Chondrocyte (in vitro differentiated cells): ENCODE results near the gene PLEKHJ1. TPM values are rescaled to one million over a fixed set of nuclear protein-coding genes. Genes with fewer than 3 reads are reported as not detected.

ENCODE experiments used
- DNase-seq: peaks from one replicate; pipeline ENCODE4 v3.0.0; 2021; ENCODE audit warnings: mixed read lengths, low spot score
- H3K27ac Mint-ChIP-seq: one replicate; pipeline ENCODE4 v1.8.0; 2021; ENCODE audit warnings: mild to moderate bottlenecking, moderate library complexity, mixed read lengths; ENCODE audit not compliant: unreplicated experiment
- H3K27me3 Mint-ChIP-seq: 2 replicates; pipeline ENCODE4 v1.8.0; 2021; ENCODE audit warnings: low read depth, mixed read lengths
- H3K36me3 Mint-ChIP-seq: 2 replicates; pipeline ENCODE4 v1.8.0; 2021; ENCODE audit warnings: low read depth, mixed read lengths
- H3K4me1 Mint-ChIP-seq: 2 replicates; pipeline ENCODE4 v1.8.0; 2021; ENCODE audit warnings: low read depth, mild to moderate bottlenecking, mixed read lengths
- H3K4me3 Mint-ChIP-seq: one replicate; pipeline ENCODE4 v1.8.0; 2021; ENCODE audit warnings: mild to moderate bottlenecking, moderate library complexity, mixed read lengths; ENCODE audit not compliant: unreplicated experiment
- H3K9me3 Mint-ChIP-seq: 2 replicates; pipeline ENCODE4 v1.8.0; 2021; ENCODE audit warnings: low read depth, mixed read lengths
- CTCF ChIP-seq: fragments of 200-600 bp; sonication (generic); IDR thresholded peaks from 2 replicates; pipeline ENCODE4 v1.5.0; 2021; ENCODE audit warnings: antibody characterized with exemption, mild to moderate bottlenecking, moderate library complexity
- total RNA-seq: library from RNA; stranded (reverse); gene quantifications from 3 replicates; pipeline ENCODE4 v1.2.1, GENCODE V29; 2021

Gene PLEKHJ1
- total RNA-seq, 1 donor from 2014 or later: 42.4 TPM

- no peak overlapping the region for H3K4me3 Mint-ChIP-seq
- H3K27me3 Mint-ChIP-seq: no peaks in the 10 kb centered on the region
- no peaks in the 10 kb centered on the region for H3K9me3 Mint-ChIP-seq
- TF ChIP-seq CTCF: no peak
- no peak overlapping the region for H3K27ac Mint-ChIP-seq
- H3K36me3 Mint-ChIP-seq: peaks cover 9% of the 10 kb centered on the region
- peaks cover 15% of the 10 kb centered on the region for H3K4me1 Mint-ChIP-seq
- no peak for DNase-seq
Measured at GRCh38 chr19:2230033-2230531, 6.0 kb downstream of the PLEKHJ1 start.

GRCh38 chr19:2229103-2230032 lies 6.8 kb downstream of the PLEKHJ1 start:
- Mint-ChIP-seq H3K4me1 (peaks cover 8% of the 10 kb centered on the region), H3K4me3 (no peak overlapping the region), H3K27me3 (no peaks in the 10 kb centered on the region), H3K9me3 (no peaks in the 10 kb centered on the region), H3K36me3 (peaks cover 9% of the 10 kb centered on the region), H3K27ac (peak overlapping the region; percentile 65)
- TF ChIP-seq CTCF: no peak
- no peak for DNase-seq

- Mint-ChIP-seq H3K4me3 (no peak overlapping the region), H3K27me3 (no peaks in the 10 kb centered on the region), H3K36me3 (peaks cover 10% of the 10 kb centered on the region), H3K27ac (peak overlapping the region; percentile 65), H3K4me1 (peaks cover 4% of the 10 kb centered on the region), H3K9me3 (no peaks in the 10 kb centered on the region)
- no peak for DNase-seq
- TF ChIP-seq CTCF: no peak
Measured at GRCh38 chr19:2228157-2229030, 7.7 kb downstream of the PLEKHJ1 start.

- Mint-ChIP-seq H3K27me3 (no peaks in the 10 kb centered on the region), H3K36me3 (peaks cover 10% of the 10 kb centered on the region), H3K27ac (no peak overlapping the region), H3K4me1 (peaks cover 4% of the 10 kb centered on the region), H3K9me3 (no peaks in the 10 kb centered on the region), H3K4me3 (no peak overlapping the region)
- DNase-seq: no peak
- no peak for TF ChIP-seq CTCF
Measured at GRCh38 chr19:2227415-2228156, 8.5 kb downstream of the PLEKHJ1 start.
